ENCODE measurements around the gene DCDC2C. TPM values are rescaled to one million over a fixed set of nuclear protein-coding genes. Genes with fewer than 3 reads are reported as not detected.

Gene DCDC2C
- total RNA-seq, 1 donor from 2014 or later, result not detected

- Mint-ChIP-seq H3K4me3 (no peak overlapping the region), H3K36me3 (ENCODE audit: low read depth) (no peaks in the 10 kb centered on the region), H3K4me1 (peaks cover 25% of the 10 kb centered on the region), H3K9me3 (no peaks in the 10 kb centered on the region), H3K27me3 (no peaks in the 10 kb centered on the region), H3K27ac (peak overlapping the region; percentile 32)
- no peak for DNase-seq
- TF ChIP-seq, protein P1, sequence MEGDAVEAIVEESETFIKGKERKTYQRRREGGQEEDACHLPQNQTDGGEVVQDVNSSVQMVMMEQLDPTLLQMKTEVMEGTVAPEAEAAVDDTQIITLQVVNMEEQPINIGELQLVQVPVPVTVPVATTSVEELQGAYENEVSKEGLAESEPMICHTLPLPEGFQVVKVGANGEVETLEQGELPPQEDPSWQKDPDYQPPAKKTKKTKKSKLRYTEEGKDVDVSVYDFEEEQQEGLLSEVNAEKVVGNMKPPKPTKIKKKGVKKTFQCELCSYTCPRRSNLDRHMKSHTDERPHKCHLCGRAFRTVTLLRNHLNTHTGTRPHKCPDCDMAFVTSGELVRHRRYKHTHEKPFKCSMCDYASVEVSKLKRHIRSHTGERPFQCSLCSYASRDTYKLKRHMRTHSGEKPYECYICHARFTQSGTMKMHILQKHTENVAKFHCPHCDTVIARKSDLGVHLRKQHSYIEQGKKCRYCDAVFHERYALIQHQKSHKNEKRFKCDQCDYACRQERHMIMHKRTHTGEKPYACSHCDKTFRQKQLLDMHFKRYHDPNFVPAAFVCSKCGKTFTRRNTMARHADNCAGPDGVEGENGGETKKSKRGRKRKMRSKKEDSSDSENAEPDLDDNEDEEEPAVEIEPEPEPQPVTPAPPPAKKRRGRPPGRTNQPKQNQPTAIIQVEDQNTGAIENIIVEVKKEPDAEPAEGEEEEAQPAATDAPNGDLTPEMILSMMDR (IDR thresholded peaks at IDR 0.05), result no peak
- no peak for ATAC-seq (ENCODE audit: low read depth)
- intact Hi-C loops (cut with micrococcal nuclease), result no loop called here
- CTCF ChIA-PET, result interaction anchor here (0.7 kb wide), 1 partner anchor 239 kb away, joined by 3 read pairs; no protein-coding TSS in a partner anchor
- POLR2A ChIA-PET, result no interaction called here
These were observed 41.1 kb upstream of the DCDC2C start for GRCh38 chr2:3662239-3662638.

DNA sequence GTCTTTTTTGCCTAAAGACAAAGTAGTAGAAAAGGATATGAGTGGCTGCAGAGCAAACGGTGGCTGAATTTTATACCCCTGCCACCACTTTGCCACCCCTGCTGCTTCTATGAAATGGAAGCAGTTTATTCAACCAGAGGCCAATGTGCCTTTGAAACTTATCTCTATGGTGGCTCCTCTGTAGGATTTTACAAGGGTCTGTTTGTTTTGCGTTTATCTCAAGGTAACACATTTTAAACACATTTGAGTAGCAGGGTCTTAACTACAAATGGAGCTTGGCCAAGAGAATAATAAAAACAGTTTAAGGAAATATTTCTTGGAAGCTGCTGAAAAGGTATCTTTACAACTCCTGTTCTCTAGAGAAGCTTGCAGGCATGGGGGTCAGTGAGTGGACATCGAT lies 39.3 kb upstream of the DCDC2C start:
- intact Hi-C loops (cut with micrococcal nuclease), result no loop called here
- no peak for ATAC-seq (ENCODE audit: low read depth)
- H3K4me3 Mint-ChIP-seq, result no peak overlapping the region
- H3K4me1 Mint-ChIP-seq, result peaks cover 25% of the 10 kb centered on the region
- TF ChIP-seq, protein P1 (IDR thresholded peaks at IDR 0.05), result no peak
- H3K27ac Mint-ChIP-seq, result no peak overlapping the region
- H3K36me3 Mint-ChIP-seq (ENCODE audit: low read depth), result no peaks in the 10 kb centered on the region
- H3K27me3 Mint-ChIP-seq, result peaks cover 2% of the 10 kb centered on the region
- no peaks in the 10 kb centered on the region for H3K9me3 Mint-ChIP-seq
- CTCF ChIA-PET, result no interaction called here
- no peak for DNase-seq
- POLR2A ChIA-PET, result no interaction called here

- ATAC-seq (ENCODE audit: low read depth) (no peak), DNase-seq (no peak)
- H3K4me3 Mint-ChIP-seq, result no peak overlapping the region
- H3K27me3 Mint-ChIP-seq, result peaks cover 5% of the 10 kb centered on the region
- TF ChIP-seq, protein P1 (IDR thresholded peaks at IDR 0.05), result no peak
- POLR2A ChIA-PET, result no interaction called here
- H3K27ac Mint-ChIP-seq, result no peak overlapping the region
- no peaks in the 10 kb centered on the region for H3K9me3 Mint-ChIP-seq
- H3K36me3 Mint-ChIP-seq (ENCODE audit: low read depth), result no peaks in the 10 kb centered on the region
- CTCF ChIA-PET, result no interaction called here
- intact Hi-C loops (cut with micrococcal nuclease), result no loop called here
- H3K4me1 Mint-ChIP-seq, result peaks cover 20% of the 10 kb centered on the region
These were observed 38.5 kb upstream of the DCDC2C start for GRCh38 chr2:3664925-3665324.

DNA sequence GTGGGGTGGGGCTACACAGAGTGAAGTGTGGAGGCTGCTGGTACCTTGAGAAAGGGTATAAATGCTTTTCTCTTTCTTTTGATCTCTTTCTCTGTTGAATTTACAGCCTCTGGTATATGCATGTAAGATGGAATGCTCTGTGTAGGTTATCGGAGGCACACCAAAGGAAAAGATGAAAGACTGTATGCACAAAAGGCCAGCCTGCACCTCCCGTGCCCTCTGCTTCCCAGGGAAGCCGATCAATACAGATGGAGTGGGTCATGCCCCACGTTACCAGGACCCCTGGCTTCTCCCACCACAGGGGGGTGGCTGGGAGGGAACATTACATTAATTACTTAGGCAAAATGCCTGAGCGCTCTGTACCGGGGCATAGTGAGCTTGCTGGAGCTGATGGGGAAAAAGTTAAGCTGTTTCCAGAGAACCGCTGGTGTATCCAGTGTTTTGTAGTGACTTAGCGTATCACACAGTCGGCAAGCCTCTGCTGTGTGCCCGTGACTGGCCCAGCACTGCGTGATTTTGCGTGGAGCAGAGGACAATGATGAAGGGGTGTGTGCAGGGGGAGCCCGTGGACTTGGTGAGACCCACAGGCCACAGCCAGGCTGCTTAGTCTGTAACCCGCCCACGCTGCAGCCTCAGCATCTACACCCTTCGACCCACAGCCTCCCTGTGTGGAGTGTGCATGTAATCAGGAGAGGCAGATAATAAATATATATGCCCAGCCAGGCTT lies 37.3 kb upstream of the DCDC2C start:
- ATAC-seq (ENCODE audit: low read depth) (no peak), DNase-seq (no peak)
- Mint-ChIP-seq H3K4me3 (no peak overlapping the region), H3K36me3 (ENCODE audit: low read depth) (no peaks in the 10 kb centered on the region), H3K4me1 (peaks cover 11% of the 10 kb centered on the region), H3K9me3 (no peaks in the 10 kb centered on the region), H3K27ac (no peak overlapping the region), H3K27me3 (peaks cover 5% of the 10 kb centered on the region)
- ChIA-PET CTCF (no interaction called here), POLR2A (no interaction called here)
- intact Hi-C loops (cut with micrococcal nuclease), result no loop called here
- TF ChIP-seq, protein P1 (IDR thresholded peaks at IDR 0.05), result no peak

DNA sequence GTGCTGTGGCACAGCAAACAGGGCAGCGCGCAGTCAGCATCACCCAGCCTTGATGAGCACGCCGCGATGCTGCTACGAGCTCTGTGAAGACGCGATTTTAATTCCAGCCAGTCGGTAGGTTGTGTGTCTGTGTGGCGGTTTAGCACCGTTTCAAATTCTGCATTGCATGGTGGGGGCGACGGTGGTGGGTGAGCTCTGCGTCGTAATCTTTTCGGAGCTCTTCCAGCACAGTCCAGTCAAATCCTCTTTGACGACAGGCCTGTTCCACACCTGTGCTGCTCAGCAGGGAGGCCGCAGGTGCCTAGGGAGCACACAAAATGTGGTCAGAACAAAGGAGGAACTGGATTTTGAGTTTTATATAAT lies 36.8 kb upstream of the DCDC2C start:
- TF ChIP-seq, protein P1 (IDR thresholded peaks at IDR 0.05), result no peak
- no peak for ATAC-seq (ENCODE audit: low read depth)
- ChIA-PET CTCF (no interaction called here), POLR2A (no interaction called here)
- Mint-ChIP-seq H3K4me1 (peaks cover 6% of the 10 kb centered on the region), H3K9me3 (no peaks in the 10 kb centered on the region), H3K27me3 (peaks cover 5% of the 10 kb centered on the region), H3K36me3 (ENCODE audit: low read depth) (no peaks in the 10 kb centered on the region), H3K4me3 (no peak overlapping the region), H3K27ac (no peak overlapping the region)
- no peak for DNase-seq
- intact Hi-C loops (cut with micrococcal nuclease), result no loop called here

Measured in activated B cell treated with CpG ODN at 0.5 μM for 24 hours (primary cell).